ENCODE results near the gene C2orf15. TPM values are rescaled to one million over a fixed set of nuclear protein-coding genes. Genes with fewer than 3 reads are reported as not detected.

Gene C2orf15
- total RNA-seq, 2 experiments from 2014 or later: 0.37 to 0.86 TPM

- peaks cover 19% of the 10 kb centered on the region for H3K36me3 Mint-ChIP-seq (ENCODE audit: low read depth)
- DNase-seq: no peak
- CTCF ChIA-PET: interaction anchor here (0.8 kb wide), 2 partner anchors 10 to 14 kb away, joined by 3 read pairs; no protein-coding TSS in a partner anchor
- H3K4me3 Mint-ChIP-seq: no peak overlapping the region
- H3K27ac Mint-ChIP-seq: no peak overlapping the region
- no peaks in the 10 kb centered on the region for H3K27me3 Mint-ChIP-seq (ENCODE audit: low read depth)
- no peak for ATAC-seq
- POLR2A ChIA-PET: no interaction called here
- peaks cover 2% of the 10 kb centered on the region for H3K9me3 Mint-ChIP-seq (ENCODE audit: insufficient read depth)
- H3K4me1 Mint-ChIP-seq (ENCODE audit: low read depth): peaks cover 3% of the 10 kb centered on the region
Measured at GRCh38 chr2:99200076-99200800, 58.7 kb downstream of the C2orf15 start.

Other genes starting within 250 kb of the C2orf15 start
- gene CRACDL, start 205.5 kb upstream of the C2orf15 start, total RNA-seq: under 1 TPM; 0.18 to 0.97 TPM
- gene TSGA10, start 13.2 kb downstream of the C2orf15 start, total RNA-seq: 1 to 10 TPM; 6.0 to 6.9 TPM
- gene LIPT1, start 13.3 kb downstream of the C2orf15 start, total RNA-seq: 1 to 10 TPM; 7.5 to 7.9 TPM
- gene MITD1, start 39.4 kb downstream of the C2orf15 start, total RNA-seq: 10 to 100 TPM; 51.3 to 53.3 TPM
- gene MRPL30, start 39.5 kb downstream of the C2orf15 start, total RNA-seq: 10 to 100 TPM; 23.3 to 24.4 TPM
- gene LYG2, start 114.0 kb downstream of the C2orf15 start, total RNA-seq: not detected
- 1 to 10 TPM; 1.4 to 1.6 TPM for gene LYG1, start 159.5 kb downstream of the C2orf15 start, total RNA-seq
- gene TXNDC9, start 194.6 kb downstream of the C2orf15 start, total RNA-seq: 10 to 100 TPM; 34.7 to 38.3 TPM
- 10 to 100 TPM; 47.5 TPM for gene EIF5B, start 195.7 kb downstream of the C2orf15 start, total RNA-seq

All from activated CD8-positive, alpha-beta T cell treated with anti-CD3 and anti-CD28 coated beads, Interleukin-2, amount 10 ng/mL, durations not matched to agents 7 days and 5 days (primary cell).